ENCODE measurements around the gene TBC1D5. TPM values are rescaled to one million over a fixed set of nuclear protein-coding genes. Genes with fewer than 3 reads are reported as not detected.
"Not testable (repeated sequence)": the region's sequence is repeated elsewhere in the genome, so short reads cannot be mapped to it uniquely, and the experiment has no call there.

TBC1D5 gene
- total RNA-seq, 1 experiment from 2014 or later = 38.3 TPM

DNA sequence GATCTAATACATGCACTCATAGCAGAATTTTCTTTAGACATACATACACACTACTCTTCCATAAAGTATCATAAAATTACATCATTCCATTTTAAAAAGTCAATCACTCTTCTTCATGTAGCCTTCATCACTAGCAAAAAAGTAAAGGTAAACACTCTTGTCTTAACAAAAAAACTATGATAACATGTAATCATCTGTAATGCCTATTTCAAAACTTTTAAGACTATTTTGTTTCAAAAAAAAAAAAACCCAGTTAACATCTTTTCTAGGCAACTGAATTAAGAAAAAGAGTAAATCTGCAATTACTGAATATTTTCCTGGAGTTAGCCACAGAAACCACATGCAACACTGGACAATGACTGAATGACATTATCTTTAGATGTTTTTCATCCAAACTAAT lies 4.8 kb downstream of the TBC1D5 start:
- Mint-ChIP-seq H3K27me3 (ENCODE audit: unreplicated experiment) (no peaks in the 10 kb centered on the region), H3K4me3 (ENCODE audit: low read depth, unreplicated experiment) (no peak overlapping the region), H3K27ac (ENCODE audit: unreplicated experiment) (no peak overlapping the region), H3K4me1 (ENCODE audit: low read depth, unreplicated experiment) (peaks cover 9% of the 10 kb centered on the region), H3K36me3 (ENCODE audit: insufficient read depth, unreplicated experiment) (peaks cover 20% of the 10 kb centered on the region), H3K9me3 (ENCODE audit: low read depth, unreplicated experiment) (no peaks in the 10 kb centered on the region)
- BruUV-seq (replicated peaks) = no TSS peak
- intact Hi-C loops (cut with micrococcal nuclease; ENCODE audit: unreplicated experiment) = no loop called here
- TF ChIP-seq, protein P1, sequence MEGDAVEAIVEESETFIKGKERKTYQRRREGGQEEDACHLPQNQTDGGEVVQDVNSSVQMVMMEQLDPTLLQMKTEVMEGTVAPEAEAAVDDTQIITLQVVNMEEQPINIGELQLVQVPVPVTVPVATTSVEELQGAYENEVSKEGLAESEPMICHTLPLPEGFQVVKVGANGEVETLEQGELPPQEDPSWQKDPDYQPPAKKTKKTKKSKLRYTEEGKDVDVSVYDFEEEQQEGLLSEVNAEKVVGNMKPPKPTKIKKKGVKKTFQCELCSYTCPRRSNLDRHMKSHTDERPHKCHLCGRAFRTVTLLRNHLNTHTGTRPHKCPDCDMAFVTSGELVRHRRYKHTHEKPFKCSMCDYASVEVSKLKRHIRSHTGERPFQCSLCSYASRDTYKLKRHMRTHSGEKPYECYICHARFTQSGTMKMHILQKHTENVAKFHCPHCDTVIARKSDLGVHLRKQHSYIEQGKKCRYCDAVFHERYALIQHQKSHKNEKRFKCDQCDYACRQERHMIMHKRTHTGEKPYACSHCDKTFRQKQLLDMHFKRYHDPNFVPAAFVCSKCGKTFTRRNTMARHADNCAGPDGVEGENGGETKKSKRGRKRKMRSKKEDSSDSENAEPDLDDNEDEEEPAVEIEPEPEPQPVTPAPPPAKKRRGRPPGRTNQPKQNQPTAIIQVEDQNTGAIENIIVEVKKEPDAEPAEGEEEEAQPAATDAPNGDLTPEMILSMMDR (IDR thresholded peaks at IDR 0.05; ENCODE audit: unreplicated experiment) = no peak
- DNase-seq = no peak
- CTCF ChIA-PET = no interaction called here

DNA sequence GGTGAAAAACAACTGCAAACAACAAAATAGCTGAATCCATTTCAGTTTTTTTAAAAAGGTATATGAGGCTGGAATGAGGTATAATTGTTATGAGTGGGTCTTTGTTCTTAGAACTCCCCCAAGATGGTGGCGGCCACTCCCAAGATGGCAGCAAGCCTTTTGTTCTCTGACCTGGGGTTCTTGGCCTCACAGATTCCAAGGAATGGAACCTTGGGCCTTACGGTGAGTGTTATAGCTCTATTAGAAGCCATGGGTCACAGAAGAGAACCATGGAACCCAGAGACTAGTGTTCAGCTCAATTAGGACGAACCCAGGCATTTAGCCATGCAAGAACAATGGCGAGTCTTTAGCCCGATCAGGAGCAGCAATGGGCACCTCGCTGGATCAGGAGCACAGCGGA lies 7.1 kb downstream of the TBC1D5 start:
- CTCF ChIA-PET; H3K36me3 Mint-ChIP-seq (ENCODE audit: insufficient read depth, unreplicated experiment); H3K9me3 Mint-ChIP-seq (ENCODE audit: low read depth, unreplicated experiment); BruUV-seq (replicated peaks); H3K4me3 Mint-ChIP-seq (ENCODE audit: low read depth, unreplicated experiment); intact Hi-C loops (cut with micrococcal nuclease; ENCODE audit: unreplicated experiment); H3K4me1 Mint-ChIP-seq (ENCODE audit: low read depth, unreplicated experiment); DNase-seq; H3K27ac Mint-ChIP-seq (ENCODE audit: unreplicated experiment); H3K27me3 Mint-ChIP-seq (ENCODE audit: unreplicated experiment): not testable (repeated sequence)

DNA sequence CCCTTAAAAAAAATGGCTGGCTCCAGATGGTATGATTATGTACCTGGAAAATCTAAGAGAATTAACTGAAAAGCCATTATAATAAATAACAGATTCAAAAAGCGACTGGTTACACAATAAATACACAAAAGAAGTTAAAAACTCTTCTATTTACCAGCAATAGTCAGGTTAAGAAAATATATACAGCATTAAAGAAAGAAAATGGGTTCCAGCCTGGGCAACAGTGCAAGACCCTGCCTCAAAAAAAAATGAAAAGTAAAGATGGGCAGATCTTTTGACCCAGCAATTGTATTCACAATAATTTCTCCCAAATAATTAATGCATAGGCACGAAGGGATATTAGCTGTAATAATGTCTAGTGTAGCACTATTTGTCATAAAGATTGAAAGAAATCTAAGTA lies 8.7 kb downstream of the TBC1D5 start:
- no peaks in the 10 kb centered on the region for H3K27me3 Mint-ChIP-seq (ENCODE audit: unreplicated experiment)
- BruUV-seq (replicated peaks) = no TSS peak
- H3K9me3 Mint-ChIP-seq (ENCODE audit: low read depth, unreplicated experiment) = no peaks in the 10 kb centered on the region
- intact Hi-C loops (cut with micrococcal nuclease; ENCODE audit: unreplicated experiment) = no loop called here
- no peak overlapping the region for H3K27ac Mint-ChIP-seq (ENCODE audit: unreplicated experiment)
- CTCF ChIA-PET = interaction anchor here (0.6 to 0.8 kb wide), 2 partner anchors 203 to 255 kb away, joined by 4 to 6 read pairs; no protein-coding TSS in a partner anchor
- peaks cover 12% of the 10 kb centered on the region for H3K4me1 Mint-ChIP-seq (ENCODE audit: low read depth, unreplicated experiment)
- peaks cover 7% of the 10 kb centered on the region for H3K36me3 Mint-ChIP-seq (ENCODE audit: insufficient read depth, unreplicated experiment)
- DNase-seq = no peak
- H3K4me3 Mint-ChIP-seq (ENCODE audit: low read depth, unreplicated experiment) = no peak overlapping the region
- TF ChIP-seq, protein P1 (IDR thresholded peaks at IDR 0.05; ENCODE audit: unreplicated experiment) = no peak

DNA sequence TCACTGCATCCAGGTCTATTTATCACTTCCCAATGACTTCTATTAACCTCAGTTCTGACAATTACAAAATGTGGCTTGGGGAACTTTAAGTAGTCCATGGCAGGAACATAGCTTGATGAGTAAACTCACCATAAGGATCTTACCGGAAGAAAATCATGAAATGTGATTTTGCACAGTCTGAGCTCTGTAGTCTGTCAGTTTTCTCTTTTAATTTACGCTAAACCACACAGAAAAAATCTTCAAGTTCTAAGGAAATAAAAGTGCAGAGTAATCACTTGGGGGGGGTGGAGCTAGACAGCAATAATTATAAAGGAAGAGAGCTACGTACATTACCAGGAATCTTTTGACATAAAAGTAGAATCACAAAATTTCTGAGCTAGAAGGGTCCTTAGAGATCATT lies 9.2 kb downstream of the TBC1D5 start:
- no peak overlapping the region for H3K4me3 Mint-ChIP-seq (ENCODE audit: low read depth, unreplicated experiment)
- CTCF ChIA-PET = interaction anchor here (0.8 kb wide), 1 partner anchor 254 kb away, joined by 4 read pairs; no protein-coding TSS in a partner anchor
- intact Hi-C loops (cut with micrococcal nuclease; ENCODE audit: unreplicated experiment) = no loop called here
- no peaks in the 10 kb centered on the region for H3K27me3 Mint-ChIP-seq (ENCODE audit: unreplicated experiment)
- H3K9me3 Mint-ChIP-seq (ENCODE audit: low read depth, unreplicated experiment) = no peaks in the 10 kb centered on the region
- no peak overlapping the region for H3K27ac Mint-ChIP-seq (ENCODE audit: unreplicated experiment)
- TF ChIP-seq, protein P1 (IDR thresholded peaks at IDR 0.05; ENCODE audit: unreplicated experiment) = no peak
- DNase-seq = no peak
- peaks cover 12% of the 10 kb centered on the region for H3K4me1 Mint-ChIP-seq (ENCODE audit: low read depth, unreplicated experiment)
- H3K36me3 Mint-ChIP-seq (ENCODE audit: insufficient read depth, unreplicated experiment) = peaks cover 7% of the 10 kb centered on the region
- no TSS peak for BruUV-seq (replicated peaks)

DNA sequence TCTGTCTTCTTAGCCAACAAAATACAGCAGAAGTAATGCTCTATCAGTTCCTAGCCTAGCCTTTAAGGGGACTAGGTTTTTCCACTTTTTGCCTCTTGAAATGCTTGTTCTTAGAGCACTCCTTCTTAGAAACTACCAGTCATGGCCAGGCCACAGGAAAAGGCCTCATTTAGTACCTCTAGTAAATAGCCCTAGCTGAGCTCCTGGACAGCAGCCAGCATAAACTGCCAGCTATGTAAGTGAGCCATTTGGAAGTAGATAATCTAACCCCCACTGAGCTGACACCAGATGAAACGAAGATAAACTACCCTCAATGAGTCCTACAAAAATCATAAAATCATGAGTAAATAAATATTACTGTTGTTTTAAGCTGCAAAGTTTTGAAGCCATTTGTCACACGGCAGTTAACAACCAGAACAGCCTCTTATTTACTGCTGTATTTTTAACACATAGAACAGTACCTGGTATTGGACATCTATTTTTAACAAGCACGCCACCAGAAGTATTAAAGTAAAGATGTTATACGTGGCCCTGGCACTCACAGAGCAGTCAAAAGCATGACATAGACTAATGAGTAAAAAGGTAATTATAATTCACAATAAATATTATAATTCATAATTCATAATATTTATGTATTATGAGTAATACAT lies 12.0 kb downstream of the TBC1D5 start:
- no TSS peak for BruUV-seq (replicated peaks)
- Mint-ChIP-seq H3K4me1 (ENCODE audit: low read depth, unreplicated experiment) (peaks cover 12% of the 10 kb centered on the region), H3K9me3 (ENCODE audit: low read depth, unreplicated experiment) (no peaks in the 10 kb centered on the region), H3K36me3 (ENCODE audit: insufficient read depth, unreplicated experiment) (peaks cover 7% of the 10 kb centered on the region), H3K27ac (ENCODE audit: unreplicated experiment) (peak overlapping the region; percentile 42), H3K4me3 (ENCODE audit: low read depth, unreplicated experiment) (no peak overlapping the region), H3K27me3 (ENCODE audit: unreplicated experiment) (no peaks in the 10 kb centered on the region)
- peak; percentile 39 for DNase-seq
- TF ChIP-seq, protein P1 (IDR thresholded peaks at IDR 0.05; ENCODE audit: unreplicated experiment) = no peak
- CTCF ChIA-PET = interaction anchor here (0.7 to 1.1 kb wide), 3 partner anchors 12 to 924 kb away, joined by 3 to 4 read pairs (median 3); partner anchors contain the start of gene TBC1D5
- intact Hi-C loops (cut with micrococcal nuclease; ENCODE audit: unreplicated experiment) = no loop called here

Measured in Calu3 (cell line).